OCI-LY7 (cell line): Measurements from ENCODE around the gene CAP2. TPM values are rescaled to one million over a fixed set of nuclear protein-coding genes. Genes with fewer than 3 reads are reported as not detected.

Source experiments
- BruUV-seq: library from RNA; stranded (reverse); fragments of 400-500 nt; replicated peaks from 2 replicates; lab custom pipeline; 2021; lab: Mats Ljungman, UMichigan
- CTCF ChIA-PET: fragments of 300-600 bp; sonication (Branson Sonifier 250); formaldehyde crosslinking; loops from one replicate; lab custom pipeline; 2022; ENCODE audit warnings: antibody characterized with exemption; ENCODE audit not compliant: unreplicated experiment; lab: Charles Lee
- POLR2A ChIA-PET: fragments of 300-600 bp; sonication (Branson Sonifier 250); formaldehyde crosslinking; loops from one replicate; lab custom pipeline; 2022; ENCODE audit warnings: antibody characterized with exemption; lab: Charles Lee
- DNase-seq: peaks from one replicate; pipeline ENCODE4 v3.0.0-alpha.2; 2015; ENCODE audit warnings: low spot score
- H2AFZ ChIP-seq: fragments of 200-600 bp; sonication (generic), shearing (Covaris generic); 2 replicates; pipeline ENCODE4 v1.6.1; 2014; ENCODE audit warnings: mild to moderate bottlenecking, antibody characterized with exemption, low read length, moderate library complexity
- H3K27ac ChIP-seq: fragments of 200-600 bp; sonication (generic); 2 replicates; pipeline ENCODE4 v1.5.1; 2014; ENCODE audit warnings: mixed run types, low read depth, mild to moderate bottlenecking, moderate library complexity, low read length, inconsistent platforms; ENCODE audit not compliant: poor library complexity, severe bottlenecking
- H3K36me3 ChIP-seq: fragments of 200-600 bp; sonication (generic); 2 replicates; pipeline ENCODE4 v1.6.1; 2014; ENCODE audit warnings: mild to moderate bottlenecking, antibody characterized with exemption, low read length, moderate library complexity, mixed read lengths; ENCODE audit not compliant: insufficient read depth
- H3K4me1 ChIP-seq: fragments of 200-600 bp; sonication (generic); 2 replicates; pipeline ENCODE4 v1.5.1; 2014; ENCODE audit warnings: mild to moderate bottlenecking, low read length; ENCODE audit not compliant: insufficient read depth, poor library complexity, severe bottlenecking
- H3K4me2 ChIP-seq: fragments of 200-600 bp; sonication (generic); 2 replicates; pipeline ENCODE4 v1.6.1; 2014; ENCODE audit warnings: mild to moderate bottlenecking, low read length
- H3K4me3 ChIP-seq: fragments of 200-600 bp; sonication (generic); 2 replicates; pipeline ENCODE4 v1.5.1; 2014; ENCODE audit warnings: mild to moderate bottlenecking, low read depth, low read length; ENCODE audit not compliant: poor library complexity, severe bottlenecking
- H3K79me2 ChIP-seq: fragments of 200-600 bp; sonication (generic); 2 replicates; pipeline ENCODE4 v1.6.1; 2016; ENCODE audit warnings: low read depth, mild to moderate bottlenecking, low read length, moderate library complexity, mixed read lengths; ENCODE audit not compliant: insufficient read depth
- H3K9me2 ChIP-seq: fragments of 200-600 bp; sonication (generic); 2 replicates; pipeline ENCODE4 v1.6.1; 2016; ENCODE audit warnings: mild to moderate bottlenecking, low read length, mixed read lengths; ENCODE audit not compliant: insufficient read depth
- H3K9me3 ChIP-seq: fragments of 200-600 bp; sonication (generic); 2 replicates; pipeline ENCODE4 v1.6.1; 2014; ENCODE audit warnings: mild to moderate bottlenecking, mixed run types, low read length, mixed read lengths
- H4K20me1 ChIP-seq: fragments of 200-600 bp; sonication (generic); 2 replicates; pipeline ENCODE4 v1.6.1; 2014; ENCODE audit warnings: mild to moderate bottlenecking, antibody characterized with exemption, low read length, moderate library complexity, mixed read lengths; ENCODE audit not compliant: insufficient read depth
- CTCF ChIP-seq: fragments of 200-600 bp; sonication (generic); conservative IDR thresholded peaks from 2 replicates; pipeline ENCODE4 v1.5.1; 2014; ENCODE audit warnings: mild to moderate bottlenecking, antibody characterized with exemption, low read length, moderate library complexity, mixed read lengths
- EZH2phosphoT487 ChIP-seq: fragments of 200-600 bp; sonication (generic); IDR thresholded peaks from 2 replicates; pipeline ENCODE4 v1.6.1; 2018; ENCODE audit warnings: low read depth, borderline replicate concordance, mild to moderate bottlenecking, mixed run types, antibody characterized with exemption, low read length, moderate library complexity, mixed read lengths
- intact Hi-C: fragments of 100-400 bp; cut with micrococcal nuclease; formaldehyde crosslinking; loops from one replicate; pipeline ENCODE4 v1.10.0; 2022; ENCODE audit not compliant: unreplicated experiment
- total RNA-seq, 2 experiments: library from RNA; depleted of rRNA in 1 of 2; stranded (reverse); fragments of >200 nt in 1 of 2; shearing (Covaris generic) in 1 of 2; gene quantifications; 2 replicates each; pipeline ENCODE4 v1.2.3, GENCODE V29; 2014 to 2022

Gene CAP2
- total RNA-seq, 2 experiments from 2014 or later = not detected

GRCh38 chr6:17446713-17447112 lies 53.3 kb downstream of the CAP2 start:
- BruUV-seq = no TSS peak
- Histone ChIP-seq H3K36me3 (no peaks in the 10 kb centered on the region), H3K4me3 (no peak overlapping the region), H3K79me2 (no peaks in the 10 kb centered on the region), H3K9me3 (no peaks in the 10 kb centered on the region), H3K27ac (no peak overlapping the region), H2AFZ (no peak overlapping the region), H4K20me1 (no peaks in the 10 kb centered on the region), H3K4me2 (no peak overlapping the region), H3K9me2 (no peaks in the 10 kb centered on the region), H3K4me1 (no peaks in the 10 kb centered on the region)
- TF ChIP-seq EZH2phosphoT487 (no peak), CTCF (no peak)
- POLR2A ChIA-PET = interaction anchor here (0.6 kb wide), 1 partner anchor 86 kb away, joined by 3 read pairs; no protein-coding TSS in a partner anchor
- DNase-seq = no peak
- CTCF ChIA-PET = no interaction called here
- intact Hi-C loops = no loop called here

- intact Hi-C loops = no loop called here
- Histone ChIP-seq H3K9me3 (no peaks in the 10 kb centered on the region), H3K4me1 (no peaks in the 10 kb centered on the region), H3K36me3 (no peaks in the 10 kb centered on the region), H3K4me3 (no peak overlapping the region), H2AFZ (no peak overlapping the region), H3K79me2 (no peaks in the 10 kb centered on the region), H3K27ac (no peak overlapping the region), H3K4me2 (no peak overlapping the region), H4K20me1 (no peaks in the 10 kb centered on the region), H3K9me2 (no peaks in the 10 kb centered on the region)
- TF ChIP-seq CTCF = no peak
- no TSS peak for BruUV-seq
- POLR2A ChIA-PET = no interaction called here
- DNase-seq = no peak
- CTCF ChIA-PET = no interaction called here
Observed at GRCh38 chr6:17448165-17448564, 54.8 kb downstream of the CAP2 start.

- H3K36me3 ChIP-seq = no peaks in the 10 kb centered on the region
- H3K9me3 ChIP-seq = no peaks in the 10 kb centered on the region
- no TSS peak for BruUV-seq
- TF ChIP-seq EZH2phosphoT487 (no peak), CTCF (no peak)
- no peak overlapping the region for H3K4me3 ChIP-seq
- H3K4me1 ChIP-seq = no peaks in the 10 kb centered on the region
- ChIA-PET POLR2A (no interaction called here), CTCF (no interaction called here)
- no peak overlapping the region for H3K4me2 ChIP-seq
- H3K79me2 ChIP-seq = no peaks in the 10 kb centered on the region
- intact Hi-C loops = no loop called here
- H2AFZ ChIP-seq = no peak overlapping the region
- H3K9me2 ChIP-seq = no peaks in the 10 kb centered on the region
- H4K20me1 ChIP-seq = no peaks in the 10 kb centered on the region
- H3K27ac ChIP-seq = no peak overlapping the region
- DNase-seq = no peak
Observed at GRCh38 chr6:17450397-17450796, 57.0 kb downstream of the CAP2 start.
